Measurements from ENCODE around the gene NEO1. TPM values are rescaled to one million over a fixed set of nuclear protein-coding genes. Genes with fewer than 3 reads are reported as not detected.

Gene NEO1
- total and polyA plus RNA-seq, 7 experiments from 2014 or later: 1.4 to 9.5 (median 6.4) TPM

GRCh38 chr15:73065114-73065513 lies 12.9 kb downstream of the NEO1 start:
- no peak overlapping the region for H3K4me3 ChIP-seq (ENCODE audit: low read length)
- H3K27ac ChIP-seq (ENCODE audit: low read depth, low read length): no peak overlapping the region
- no peaks in the 10 kb centered on the region for H3K27me3 ChIP-seq (ENCODE audit: control insufficient read depth in 2 of 2, insufficient read depth in 2 of 2, low read length in 2 of 2)
- Mint-ChIP-seq H3K27me3 (peaks cover 0 to 33% (median 0%) of the 10 kb centered on the region in 5 donors), H3K4me1 (peaks cover 0 to 8% (median 0%) of the 10 kb centered on the region in 7 donors), H3K27ac (no peak overlapping the region), H3K36me3 (no peaks in the 10 kb centered on the region), H3K9me3 (no peaks in the 10 kb centered on the region), H3K4me3 (no peak overlapping the region)
- POLR2A ChIA-PET: no interaction called here
- ATAC-seq: no peak
- no peaks in the 10 kb centered on the region for H3K4me1 ChIP-seq (ENCODE audit: control insufficient read depth in 2 of 2, insufficient read depth in 2 of 2, low read length in 2 of 2)
- CTCF ChIA-PET: no interaction called here
- H3K9me3 ChIP-seq (ENCODE audit: control insufficient read depth in 2 of 3, low read length in 3 of 3): no peaks in the 10 kb centered on the region
- intact Hi-C loops (cut with micrococcal nuclease): no loop called here
- no peak for DNase-seq
- no peaks in the 10 kb centered on the region for H3K36me3 ChIP-seq (ENCODE audit: control insufficient read depth in 2 of 3, insufficient read depth in 3 of 3, low read length in 3 of 3)

- intact Hi-C loops (cut with micrococcal nuclease): no loop called here
- POLR2A ChIA-PET: no interaction called here
Measured at GRCh38 chr15:73069109-73069508, 16.8 kb downstream of the NEO1 start.

GRCh38 chr15:73072894-73073293 lies 20.6 kb downstream of the NEO1 start:
- ATAC-seq (no peak), DNase-seq (no peak)
- peaks cover 0 to 3% (median 0%) of the 10 kb centered on the region in 5 donors for H3K27me3 Mint-ChIP-seq
- intact Hi-C loops (cut with micrococcal nuclease): no loop called here
- POLR2A ChIA-PET: no interaction called here
- H3K4me3 Mint-ChIP-seq: no peak overlapping the region
- no peaks in the 10 kb centered on the region for H3K27me3 ChIP-seq (ENCODE audit: control insufficient read depth in 2 of 2, insufficient read depth in 2 of 2, low read length in 2 of 2)
- no peaks in the 10 kb centered on the region for H3K36me3 Mint-ChIP-seq
- no peak overlapping the region for H3K27ac ChIP-seq (ENCODE audit: low read depth, low read length)
- H3K4me3 ChIP-seq (ENCODE audit: low read length): no peak overlapping the region
- H3K4me1 Mint-ChIP-seq: peaks cover 0 to 3% (median 0%) of the 10 kb centered on the region in 7 donors
- no peaks in the 10 kb centered on the region for H3K9me3 Mint-ChIP-seq
- H3K27ac Mint-ChIP-seq: no peak overlapping the region
- no peaks in the 10 kb centered on the region for H3K9me3 ChIP-seq (ENCODE audit: control insufficient read depth in 2 of 3, low read length in 3 of 3)
- H3K36me3 ChIP-seq (ENCODE audit: control insufficient read depth in 2 of 3, insufficient read depth in 3 of 3, low read length in 3 of 3): no peaks in the 10 kb centered on the region
- CTCF ChIA-PET: no interaction called here
- H3K4me1 ChIP-seq (ENCODE audit: control insufficient read depth in 2 of 2, insufficient read depth in 2 of 2, low read length in 2 of 2): no peaks in the 10 kb centered on the region

More at GRCh38 chr15:73069109-73069508, 16.8 kb downstream of the NEO1 start:
- DNase-seq (no peak), ATAC-seq (no peak)
- Histone ChIP-seq H3K27me3 (ENCODE audit: control insufficient read depth in 2 of 2, insufficient read depth in 2 of 2, low read length in 2 of 2) (no peaks in the 10 kb centered on the region), H3K36me3 (ENCODE audit: control insufficient read depth in 2 of 3, insufficient read depth in 3 of 3, low read length in 3 of 3) (no peaks in the 10 kb centered on the region), H3K4me3 (ENCODE audit: low read length) (no peak overlapping the region), H3K4me1 (ENCODE audit: control insufficient read depth in 2 of 2, insufficient read depth in 2 of 2, low read length in 2 of 2) (no peaks in the 10 kb centered on the region), H3K27ac (ENCODE audit: low read depth, low read length) (no peak overlapping the region), H3K9me3 (ENCODE audit: control insufficient read depth in 2 of 3, low read length in 3 of 3) (no peaks in the 10 kb centered on the region)
- no peaks in the 10 kb centered on the region for H3K36me3 Mint-ChIP-seq
- CTCF ChIA-PET: interaction anchor here (0.7 kb wide), 1 partner anchor 172 kb away, joined by 6 read pairs; no protein-coding TSS in a partner anchor
- no peak overlapping the region for H3K27ac Mint-ChIP-seq
- H3K4me3 Mint-ChIP-seq: no peak overlapping the region
- H3K4me1 Mint-ChIP-seq: peaks cover 0 to 7% (median 0%) of the 10 kb centered on the region in 7 donors
- peaks cover 0 to 20% (median 0%) of the 10 kb centered on the region in 5 donors for H3K27me3 Mint-ChIP-seq
- H3K9me3 Mint-ChIP-seq: no peaks in the 10 kb centered on the region

- POLR2A ChIA-PET: no interaction called here
- Mint-ChIP-seq H3K27ac (no peak overlapping the region), H3K4me3 (no peak overlapping the region), H3K27me3 (peaks cover 0 to 3% (median 0%) of the 10 kb centered on the region in 5 donors), H3K9me3 (no peaks in the 10 kb centered on the region), H3K36me3 (no peaks in the 10 kb centered on the region), H3K4me1 (peaks cover 0 to 5% (median 0%) of the 10 kb centered on the region in 7 donors)
- DNase-seq (no peak), ATAC-seq (no peak)
- no peak overlapping the region for H3K27ac ChIP-seq (ENCODE audit: low read depth, low read length)
- CTCF ChIA-PET: no interaction called here
- H3K27me3 ChIP-seq (ENCODE audit: control insufficient read depth in 2 of 2, insufficient read depth in 2 of 2, low read length in 2 of 2): no peaks in the 10 kb centered on the region
- no peaks in the 10 kb centered on the region for H3K36me3 ChIP-seq (ENCODE audit: control insufficient read depth in 2 of 3, insufficient read depth in 3 of 3, low read length in 3 of 3)
- no peaks in the 10 kb centered on the region for H3K9me3 ChIP-seq (ENCODE audit: control insufficient read depth in 2 of 3, low read length in 3 of 3)
- H3K4me3 ChIP-seq (ENCODE audit: low read length): no peak overlapping the region
- H3K4me1 ChIP-seq (ENCODE audit: control insufficient read depth in 2 of 2, insufficient read depth in 2 of 2, low read length in 2 of 2): no peaks in the 10 kb centered on the region
- intact Hi-C loops (cut with micrococcal nuclease): no loop called here
Measured at GRCh38 chr15:73074241-73074640, 22.0 kb downstream of the NEO1 start.

GRCh38 chr15:73075160-73075859 lies 23.0 kb downstream of the NEO1 start:
- Histone ChIP-seq H3K27me3 (ENCODE audit: control insufficient read depth in 2 of 2, insufficient read depth in 2 of 2, low read length in 2 of 2) (no peaks in the 10 kb centered on the region), H3K9me3 (ENCODE audit: control insufficient read depth in 2 of 3, low read length in 3 of 3) (no peaks in the 10 kb centered on the region), H3K27ac (ENCODE audit: low read depth, low read length) (no peak overlapping the region), H3K4me3 (ENCODE audit: low read length) (no peak overlapping the region), H3K36me3 (ENCODE audit: control insufficient read depth in 2 of 3, insufficient read depth in 3 of 3, low read length in 3 of 3) (no peaks in the 10 kb centered on the region), H3K4me1 (ENCODE audit: control insufficient read depth in 2 of 2, insufficient read depth in 2 of 2, low read length in 2 of 2) (no peaks in the 10 kb centered on the region)
- ATAC-seq (no peak), DNase-seq (no peak)
- intact Hi-C loops (cut with micrococcal nuclease): no loop called here
- H3K36me3 Mint-ChIP-seq: no peaks in the 10 kb centered on the region
- no peaks in the 10 kb centered on the region for H3K9me3 Mint-ChIP-seq
- ChIA-PET CTCF (no interaction called here), POLR2A (no interaction called here)
- H3K27me3 Mint-ChIP-seq: no peaks in the 10 kb centered on the region
- no peak overlapping the region for H3K27ac Mint-ChIP-seq
- peaks cover 0 to 3% (median 0%) of the 10 kb centered on the region in 7 donors for H3K4me1 Mint-ChIP-seq
- H3K4me3 Mint-ChIP-seq: no peak overlapping the region

GRCh38 chr15:73078291-73078690 lies 26.0 kb downstream of the NEO1 start:
- Mint-ChIP-seq H3K27me3 (peaks cover 0 to 4% (median 0%) of the 10 kb centered on the region in 5 donors), H3K36me3 (no peaks in the 10 kb centered on the region), H3K4me3 (no peak overlapping the region), H3K9me3 (no peaks in the 10 kb centered on the region), H3K4me1 (peaks cover 0 to 3% (median 0%) of the 10 kb centered on the region in 7 donors), H3K27ac (no peak overlapping the region)
- H3K4me1 ChIP-seq (ENCODE audit: control insufficient read depth in 2 of 2, insufficient read depth in 2 of 2, low read length in 2 of 2): no peaks in the 10 kb centered on the region
- H3K27me3 ChIP-seq (ENCODE audit: control insufficient read depth in 2 of 2, insufficient read depth in 2 of 2, low read length in 2 of 2): no peaks in the 10 kb centered on the region
- DNase-seq (no peak), ATAC-seq (no peak)
- no peaks in the 10 kb centered on the region for H3K36me3 ChIP-seq (ENCODE audit: control insufficient read depth in 2 of 3, insufficient read depth in 3 of 3, low read length in 3 of 3)
- no peak overlapping the region for H3K27ac ChIP-seq (ENCODE audit: low read depth, low read length)
- ChIA-PET POLR2A (interaction anchor here (0.5 kb wide), 1 partner anchor 30 kb away, joined by 3 read pairs; no protein-coding TSS in a partner anchor), CTCF (interaction anchor here (1.7 kb wide), 1 partner anchor 356 kb away, joined by 7 read pairs; no protein-coding TSS in a partner anchor)
- H3K4me3 ChIP-seq (ENCODE audit: low read length): no peak overlapping the region
- intact Hi-C loops (cut with micrococcal nuclease): no loop called here
- H3K9me3 ChIP-seq (ENCODE audit: control insufficient read depth in 2 of 3, low read length in 3 of 3): no peaks in the 10 kb centered on the region

GRCh38 chr15:73078722-73079121 lies 26.5 kb downstream of the NEO1 start:
- H3K4me1 ChIP-seq (ENCODE audit: control insufficient read depth in 2 of 2, insufficient read depth in 2 of 2, low read length in 2 of 2): no peaks in the 10 kb centered on the region
- CTCF ChIA-PET: interaction anchor here (1.7 kb wide), 1 partner anchor 356 kb away, joined by 7 read pairs; no protein-coding TSS in a partner anchor
- ATAC-seq (no peak), DNase-seq (no peak)
- Mint-ChIP-seq H3K4me1 (peaks cover 0 to 3% (median 0%) of the 10 kb centered on the region in 7 donors), H3K27ac (no peak overlapping the region), H3K36me3 (no peaks in the 10 kb centered on the region), H3K27me3 (peaks cover 0 to 4% (median 0%) of the 10 kb centered on the region in 5 donors), H3K9me3 (no peaks in the 10 kb centered on the region), H3K4me3 (no peak overlapping the region)
- H3K27me3 ChIP-seq (ENCODE audit: control insufficient read depth in 2 of 2, insufficient read depth in 2 of 2, low read length in 2 of 2): no peaks in the 10 kb centered on the region
- H3K27ac ChIP-seq (ENCODE audit: low read depth, low read length): no peak overlapping the region
- H3K9me3 ChIP-seq (ENCODE audit: control insufficient read depth in 2 of 3, low read length in 3 of 3): no peaks in the 10 kb centered on the region
- H3K36me3 ChIP-seq (ENCODE audit: control insufficient read depth in 2 of 3, insufficient read depth in 3 of 3, low read length in 3 of 3): no peaks in the 10 kb centered on the region
- POLR2A ChIA-PET: interaction anchor here (0.5 to 0.6 kb wide), 2 partner anchors 9 to 31 kb away, joined by 3 read pairs; no protein-coding TSS in a partner anchor
- intact Hi-C loops (cut with micrococcal nuclease): no loop called here
- no peak overlapping the region for H3K4me3 ChIP-seq (ENCODE audit: low read length)
